Germinal center (tissue), 1 donor: ENCODE results near the gene CD80.
"Not testable (repeated sequence)": the region's sequence is repeated elsewhere in the genome, so short reads cannot be mapped to it uniquely, and the experiment has no call there.

Source experiments
- DNase-seq: peaks from one replicate; pipeline ENCODE4 v3.0.0; 2012; ENCODE audit warnings: mixed read lengths, low spot score

Gene CD80

GRCh38 chr3:119559441-119559963 lies at the start of gene CD80:
Gene CD80, minus strand, starts transcription at chr3:119559614. Its CDS starts 1,886 bp downstream, at chr3:119557728.
- peak; percentile 69 for DNase-seq

GRCh38 chr3:119608405-119609000 lies 49.1 kb upstream of the CD80 start:
- DNase-seq = no peak

- DNase-seq = no peak
These were observed 45.5 kb upstream of the CD80 start for GRCh38 chr3:119604878-119605277.

- DNase-seq = no peak
These were observed 43.3 kb upstream of the CD80 start for GRCh38 chr3:119602676-119603075.

- no peak for DNase-seq
These were observed 41.7 kb upstream of the CD80 start for GRCh38 chr3:119601154-119601553.

GRCh38 chr3:119600732-119601131 lies 41.3 kb upstream of the CD80 start:
- DNase-seq = peak; percentile 79

GRCh38 chr3:119599558-119600174 lies 40.3 kb upstream of the CD80 start:
- no peak for DNase-seq

GRCh38 chr3:119598410-119599098 lies 39.1 kb upstream of the CD80 start:
- no peak for DNase-seq

GRCh38 chr3:119597548-119598288 lies 38.3 kb upstream of the CD80 start, which contains the start of gene PLA1A:
Gene PLA1A, plus strand, starts transcription at chr3:119597885. Its CDS starts 29 bp downstream, at chr3:119597914.
- DNase-seq = no peak

GRCh38 chr3:119596398-119596797 lies 37.0 kb upstream of the CD80 start:
- DNase-seq = no peak

- no peak for DNase-seq
These were observed 36.4 kb upstream of the CD80 start for GRCh38 chr3:119595639-119596334.

- not testable (repeated sequence) for DNase-seq
These were observed 35.5 kb upstream of the CD80 start for GRCh38 chr3:119594929-119595328.

GRCh38 chr3:119594066-119594465 lies 34.7 kb upstream of the CD80 start:
- no peak for DNase-seq

- no peak for DNase-seq
These were observed 33.4 kb upstream of the CD80 start for GRCh38 chr3:119592861-119593260.

- no peak for DNase-seq
These were observed 31.3 kb upstream of the CD80 start for GRCh38 chr3:119590706-119591105.

GRCh38 chr3:119589102-119589773 lies 29.8 kb upstream of the CD80 start:
- DNase-seq = no peak

GRCh38 chr3:119588112-119588511 lies 28.7 kb upstream of the CD80 start:
- peak; percentile 54 for DNase-seq

- DNase-seq = no peak
These were observed 27.3 kb upstream of the CD80 start for GRCh38 chr3:119586733-119587172.

- DNase-seq = no peak
These were observed 26.6 kb upstream of the CD80 start for GRCh38 chr3:119585856-119586570.

- no peak for DNase-seq
These were observed 25.8 kb upstream of the CD80 start for GRCh38 chr3:119585208-119585607.
